ENCODE measurements around the gene ITGA7. TPM values are rescaled to one million over a fixed set of nuclear protein-coding genes. Genes with fewer than 3 reads are reported as not detected.
"Not testable (repeated sequence)": the region's sequence is repeated elsewhere in the genome, so short reads cannot be mapped to it uniquely, and the experiment has no call there.

ITGA7 gene
- polyA plus RNA-seq, 4 donors = 24.3 to 41.0 (median 29.2) TPM

- DNase-seq (ENCODE audit: low read depth in 4 of 4, low spot score in 3 of 4) = not testable (repeated sequence)
These were observed 56.9 kb downstream of the ITGA7 start for GRCh38 chr12:55650620-55651298.

- DNase-seq (ENCODE audit: low read depth in 4 of 4, low spot score in 3 of 4) = no peak
These were observed 60.7 kb downstream of the ITGA7 start for GRCh38 chr12:55647027-55647426.

GRCh38 chr12:55644591-55644990 is 63.1 kb downstream of the ITGA7 start:
- DNase-seq (ENCODE audit: low read depth in 4 of 4, low spot score in 3 of 4) = no peak

GRCh38 chr12:55642669-55643068 is 65.0 kb downstream of the ITGA7 start:
- no peak for DNase-seq (ENCODE audit: low read depth in 4 of 4, low spot score in 3 of 4)

- DNase-seq (ENCODE audit: low read depth in 4 of 4, low spot score in 3 of 4) = no peak
These were observed 65.4 kb downstream of the ITGA7 start for GRCh38 chr12:55642267-55642666.

GRCh38 chr12:55641595-55641994 is 66.1 kb downstream of the ITGA7 start:
- no peak for DNase-seq (ENCODE audit: low read depth in 4 of 4, low spot score in 3 of 4)

- DNase-seq (ENCODE audit: low read depth in 4 of 4, low spot score in 3 of 4) = no peak
These were observed 70.2 kb downstream of the ITGA7 start for GRCh38 chr12:55637467-55637866.

- no peak for DNase-seq (ENCODE audit: low read depth in 4 of 4, low spot score in 3 of 4)
These were observed 70.9 kb downstream of the ITGA7 start, which contains the start of gene OR10P1 for GRCh38 chr12:55636853-55637252. OR10P1 (plus strand) TSS chr12:55636892; CDS start chr12:55636892, 0 bp downstream.

- DNase-seq (ENCODE audit: low read depth in 4 of 4, low spot score in 3 of 4) = no peak
These were observed 71.5 kb downstream of the ITGA7 start for GRCh38 chr12:55636116-55636655.

Other genes with a start within 250 kb of the ITGA7 start
- gene OR6C70, start 237.8 kb downstream of the ITGA7 start, polyA plus RNA-seq (ENCODE audit: insufficient read length in 4 of 4) = not detected
- gene OR6C68, start 215.5 kb downstream of the ITGA7 start, polyA plus RNA-seq (ENCODE audit: insufficient read length in 4 of 4) = not detected
- gene OR6C4, start 158.3 kb downstream of the ITGA7 start, polyA plus RNA-seq (ENCODE audit: insufficient read length in 4 of 4) = under 1 TPM in 1 of 4 donors, not detected in 3; 0.01 TPM
- under 1 TPM in 1 of 4 donors, not detected in 3; 0.04 TPM for gene OR2AP1, start 135.4 kb downstream of the ITGA7 start, polyA plus RNA-seq (ENCODE audit: insufficient read length in 4 of 4)
- not detected for gene OR10P1, start 71.0 kb downstream of the ITGA7 start, polyA plus RNA-seq (ENCODE audit: insufficient read length in 4 of 4)
- gene BLOC1S1, start 8.1 kb upstream of the ITGA7 start, polyA plus RNA-seq (ENCODE audit: insufficient read length in 4 of 4) = 100 to 1,000 TPM; 103 to 140 (median 113) TPM
- 10 to 100 TPM; 21.5 to 29.6 (median 24.7) TPM for gene RDH5, start 12.5 kb upstream of the ITGA7 start, polyA plus RNA-seq (ENCODE audit: insufficient read length in 4 of 4)
- 100 to 1,000 TPM; 674 to 736 (median 700) TPM for gene CD63, start 21.1 kb upstream of the ITGA7 start, polyA plus RNA-seq (ENCODE audit: insufficient read length in 4 of 4)
- gene GDF11, start 35.2 kb upstream of the ITGA7 start, polyA plus RNA-seq (ENCODE audit: insufficient read length in 4 of 4) = 10 to 100 TPM; 22.3 to 25.2 (median 24.5) TPM
- 100 to 1,000 TPM; 115 to 128 (median 124) TPM for gene SARNP, start 109.8 kb upstream of the ITGA7 start, polyA plus RNA-seq (ENCODE audit: insufficient read length in 4 of 4)
- gene ORMDL2, start 110.1 kb upstream of the ITGA7 start, polyA plus RNA-seq (ENCODE audit: insufficient read length in 4 of 4) = 10 to 100 TPM; 30.4 to 35.2 (median 32.6) TPM
- 10 to 100 TPM; 43.8 to 48.3 (median 45.3) TPM for gene DNAJC14, start 121.7 kb upstream of the ITGA7 start, polyA plus RNA-seq (ENCODE audit: insufficient read length in 4 of 4)
- 1 to 10 TPM in 2 of 4 donors, under 1 TPM in 2; 0.55 to 1.2 (median 0.98) TPM for gene MMP19, start 135.0 kb upstream of the ITGA7 start, polyA plus RNA-seq (ENCODE audit: insufficient read length in 4 of 4)
- gene PYM1, start 220.0 kb upstream of the ITGA7 start, polyA plus RNA-seq (ENCODE audit: insufficient read length in 4 of 4) = 10 to 100 TPM; 33.6 to 41.2 (median 39.1) TPM
- 10 to 100 TPM; 13.9 to 23.4 (median 20.0) TPM for gene DGKA, start 223.3 kb upstream of the ITGA7 start, polyA plus RNA-seq (ENCODE audit: insufficient read length in 4 of 4)

All from right renal pelvis (tissue), 4 donors.